GM18508 (cell line): ENCODE results near the gene TBCCD1.
"Not testable (repeated sequence)": the region's sequence is repeated elsewhere in the genome, so short reads cannot be mapped to it uniquely, and the experiment has no call there.

Experiments used
- ATAC-seq: cut with Tn5 transposase; IDR thresholded peaks from one replicate; pipeline ENCODE4 v1.9.1; 2021; ENCODE audit warnings: moderate number of reproducible peaks; ENCODE audit not compliant: insufficient read depth, unreplicated experiment

The TBCCD1 gene

GRCh38 chr3:186498022-186498421, 69.1 kb downstream of the TBCCD1 start:
- ATAC-seq, result not testable (repeated sequence)

GRCh38 chr3:186497608-186498007, 69.5 kb downstream of the TBCCD1 start:
- no peak for ATAC-seq

DNA sequence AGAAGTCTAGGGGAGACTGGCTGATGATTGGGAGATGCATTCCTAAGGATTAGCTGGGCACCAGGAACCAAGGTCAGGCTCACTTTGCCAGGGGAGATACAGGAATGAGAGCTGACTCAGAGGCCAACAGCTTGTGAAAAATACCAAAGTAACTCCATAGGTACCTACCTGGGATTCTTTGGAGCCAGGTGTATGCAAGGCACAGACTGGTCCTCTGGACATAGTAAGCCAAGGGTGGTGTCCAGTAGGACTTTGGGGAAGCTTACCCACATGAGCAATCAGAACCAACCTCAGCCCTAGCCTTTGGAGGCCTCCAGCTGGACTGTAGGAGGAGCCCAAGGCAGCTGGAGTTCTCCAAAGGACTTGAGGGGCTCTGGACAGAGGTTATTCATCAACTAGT, 70.5 kb downstream of the TBCCD1 start:
- ATAC-seq, result no peak
